ENCODE data around the gene RUNDC1. TPM values are rescaled to one million over a fixed set of nuclear protein-coding genes. Genes with fewer than 3 reads are reported as not detected.
"Not testable (repeated sequence)": the region's sequence is repeated elsewhere in the genome, so short reads cannot be mapped to it uniquely, and the experiment has no call there.

The RUNDC1 gene
- 10.0 TPM for total RNA-seq
- long read RNA-seq, transcript RUNDC1-201 (5 exons, 3,828 nt), result major isoform, 29 of 39 reads
- long read RNA-seq, partial matches to known transcripts, result 6 of 39 reads
- long read RNA-seq, other reads (novel, unspliced or antisense), result 3 of 39 reads

DNA sequence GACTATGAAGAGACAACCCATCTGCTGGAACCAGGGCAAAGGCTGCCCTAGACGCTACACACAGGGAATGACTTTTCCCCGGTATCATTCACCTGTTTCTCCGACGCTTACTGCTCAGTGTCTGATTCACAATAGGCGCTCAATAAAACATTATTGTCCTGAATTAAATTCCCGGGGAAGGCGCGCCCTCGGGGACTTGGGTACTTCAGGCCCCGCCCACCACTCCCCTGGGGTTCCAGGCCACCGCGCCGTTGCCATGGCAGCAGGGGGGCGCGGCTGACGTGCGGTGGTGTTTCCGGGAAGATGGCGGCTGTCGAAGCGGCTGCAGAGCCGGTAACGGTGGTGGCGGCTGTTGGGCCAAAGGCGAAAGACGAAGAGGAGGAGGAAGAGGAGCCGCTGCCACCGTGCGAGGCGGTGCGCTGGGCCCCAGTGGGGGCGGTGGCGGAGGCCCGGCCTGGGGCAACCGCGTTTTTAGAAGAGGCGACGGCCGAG is at the start of gene RUNDC1:
TSS of gene RUNDC1 (plus strand) at position 292 of the 492 bp plus-strand sequence. CDS start at position 304, 12 bp downstream.
- ATAC-seq (ENCODE audit: poor library complexity), result peak; percentile 96
- intact Hi-C loops (cut with DNase I), result no loop called here
- DNase-seq, result peak; percentile 97

GRCh38 chr17:42937712-42938596 is 42.4 kb upstream of the RUNDC1 start:
- intact Hi-C loops (cut with DNase I), result loop anchor here (2.0 kb wide), 1 partner anchor 95 kb away; no protein-coding TSS in a partner anchor
- DNase-seq, result peak; percentile 44
- ATAC-seq (ENCODE audit: poor library complexity), result peak; percentile 75

GRCh38 chr17:42944211-42944610 is 36.2 kb upstream of the RUNDC1 start:
- intact Hi-C loops (cut with DNase I), result no loop called here
- ATAC-seq (ENCODE audit: poor library complexity) (no peak), DNase-seq (no peak)

DNA sequence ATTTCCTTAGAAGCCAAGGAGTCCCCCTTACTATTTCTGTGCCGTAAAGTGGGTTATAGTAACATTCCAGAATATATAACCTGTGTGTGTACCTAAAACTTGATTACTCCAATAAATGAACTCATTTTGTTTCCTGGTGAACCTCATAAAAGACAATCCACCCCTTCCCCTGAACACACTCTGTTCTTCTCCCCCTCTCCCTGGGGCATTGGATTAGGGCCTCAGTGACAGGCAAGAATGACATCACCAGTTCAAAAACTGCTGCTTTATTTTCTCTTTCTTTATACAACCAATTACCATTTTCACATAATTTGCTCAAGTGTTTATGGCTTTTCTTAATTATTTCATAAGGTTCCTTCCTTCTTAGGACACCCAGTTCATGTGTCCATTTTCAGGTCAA is 33.6 kb upstream of the RUNDC1 start:
- ATAC-seq (ENCODE audit: poor library complexity) (no peak), DNase-seq (no peak)
- intact Hi-C loops (cut with DNase I), result no loop called here

DNA sequence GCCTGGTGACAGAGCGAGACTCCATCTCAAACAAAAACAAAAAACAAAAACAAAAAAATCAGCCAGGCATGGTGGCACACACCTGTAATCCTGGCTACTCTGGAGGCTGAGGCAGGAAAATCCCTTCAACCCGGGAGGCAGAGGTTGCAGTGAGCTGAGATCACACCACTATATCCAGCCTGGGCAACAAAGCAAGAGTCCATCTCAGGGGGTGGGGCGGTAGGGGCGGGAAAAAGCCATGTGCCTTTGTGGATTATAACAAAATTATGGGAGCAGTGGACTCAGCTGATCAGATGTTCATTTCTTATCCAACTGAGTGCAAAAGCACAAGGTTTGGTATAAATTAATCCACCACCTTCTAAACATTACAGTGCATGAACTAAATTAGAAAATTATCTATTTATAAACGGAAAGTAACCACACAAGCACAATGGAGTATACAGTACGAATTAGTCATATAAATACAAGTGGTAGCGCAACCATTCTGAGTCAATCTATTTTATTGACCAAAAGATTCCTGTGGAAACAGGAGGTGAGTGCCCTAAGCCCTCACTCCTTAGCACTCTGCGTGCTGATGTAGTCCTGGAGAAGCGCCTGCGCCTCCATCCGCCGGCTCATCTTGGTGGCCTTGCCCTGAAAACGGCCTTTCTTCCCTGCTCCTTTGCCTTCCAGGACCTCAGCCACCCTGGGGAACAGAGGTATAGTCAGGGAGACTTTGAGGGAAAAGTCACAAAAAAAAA is 30.2 kb upstream of the RUNDC1 start:
- DNase-seq (no peak), ATAC-seq (ENCODE audit: poor library complexity) (no peak)
- intact Hi-C loops (cut with DNase I), result no loop called here

DNA sequence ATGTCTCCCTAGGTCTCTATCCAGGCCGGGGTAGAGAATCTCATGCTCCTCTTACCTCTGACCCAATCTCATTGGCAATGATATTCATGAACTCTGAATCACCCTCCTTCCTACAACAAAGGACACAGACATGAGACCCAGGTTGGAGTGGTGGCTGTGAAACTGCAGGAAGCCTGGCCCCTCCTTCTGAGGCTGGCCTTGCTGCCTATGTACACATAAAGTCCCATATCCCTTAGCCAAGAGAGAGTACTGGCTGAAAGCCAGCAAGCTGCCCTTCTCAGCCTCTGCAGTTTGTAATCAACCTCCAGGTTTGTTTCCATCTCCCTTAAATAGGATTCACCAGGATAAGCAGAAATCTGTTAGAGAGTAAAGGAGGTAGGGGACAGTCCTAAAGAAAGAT is 26.7 kb upstream of the RUNDC1 start:
- no peak for DNase-seq
- intact Hi-C loops (cut with DNase I), result no loop called here
- ATAC-seq (ENCODE audit: poor library complexity), result no peak

- intact Hi-C loops (cut with DNase I), result no loop called here
- DNase-seq, result peak; percentile 95
- peak; percentile 98 for ATAC-seq (ENCODE audit: poor library complexity)
Measured at GRCh38 chr17:42964161-42964932, 16.0 kb upstream of the RUNDC1 start, which contains the start of gene AARSD1. Gene AARSD1, minus strand, starts transcription at chr17:42964454. Its CDS starts 14 bp downstream, at chr17:42964440.

- DNase-seq, result no peak
- no peak for ATAC-seq (ENCODE audit: poor library complexity)
- intact Hi-C loops (cut with DNase I), result no loop called here
Measured at GRCh38 chr17:42967925-42968324, 12.4 kb upstream of the RUNDC1 start.

DNA sequence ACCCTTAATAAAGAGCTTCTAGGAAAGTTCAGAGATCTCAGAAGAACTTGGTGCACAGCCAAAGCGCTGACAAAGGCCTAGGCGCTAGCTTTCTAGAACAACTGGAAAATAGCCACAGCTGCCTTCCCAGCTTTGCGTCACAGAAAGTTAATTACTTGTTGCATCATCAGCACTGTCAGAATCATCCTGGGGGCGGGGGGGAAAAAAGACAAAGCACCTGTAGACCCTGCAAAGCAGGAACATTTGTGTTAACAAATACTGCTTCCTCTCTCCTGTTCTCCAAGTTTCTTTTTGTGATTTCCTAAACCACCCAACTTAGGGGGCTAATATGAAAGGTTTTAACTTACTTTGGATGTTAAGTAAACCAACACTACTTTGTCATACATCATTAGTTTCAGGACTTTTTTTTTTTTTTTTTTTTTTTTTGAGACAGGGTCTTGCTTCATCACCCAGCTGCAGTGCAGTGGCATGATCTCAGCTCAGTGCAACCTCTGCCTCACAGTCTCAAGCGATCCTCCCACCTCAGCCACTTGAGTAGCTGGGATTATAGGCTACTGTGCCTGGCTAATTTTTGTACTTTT is 11.3 kb upstream of the RUNDC1 start:
- DNase-seq, result no peak
- intact Hi-C loops (cut with DNase I), result no loop called here
- ATAC-seq (ENCODE audit: poor library complexity), result no peak

- intact Hi-C loops (cut with DNase I), result no loop called here
- ATAC-seq (ENCODE audit: poor library complexity), result no peak
- no peak for DNase-seq
Measured at GRCh38 chr17:42971589-42971988, 8.8 kb upstream of the RUNDC1 start.

GRCh38 chr17:42973323-42973722 is 7.0 kb upstream of the RUNDC1 start:
- ATAC-seq (ENCODE audit: poor library complexity); intact Hi-C loops (cut with DNase I); DNase-seq: not testable (repeated sequence)

DNA sequence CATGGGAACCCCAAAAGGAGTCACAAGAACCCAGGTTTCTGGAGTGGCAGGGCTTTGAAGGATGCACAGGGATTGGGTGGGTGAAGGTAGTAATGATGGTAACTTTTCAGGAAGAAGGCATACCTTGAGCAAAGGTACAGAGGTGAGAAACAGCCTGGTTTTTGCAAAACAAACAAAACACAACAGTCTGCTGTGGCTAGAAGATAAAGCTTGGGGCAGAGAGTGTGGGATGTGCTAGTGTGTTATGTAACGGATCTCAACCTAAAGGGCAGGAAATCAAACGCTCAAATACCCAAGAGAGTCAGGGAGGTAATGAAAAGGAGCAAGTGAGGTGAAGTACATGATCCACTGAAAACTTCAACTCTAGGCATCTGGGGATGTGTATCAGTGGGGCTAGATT is 5.1 kb upstream of the RUNDC1 start:
- intact Hi-C loops (cut with DNase I), result no loop called here
- ATAC-seq (ENCODE audit: poor library complexity) (no peak), DNase-seq (no peak)

DNA sequence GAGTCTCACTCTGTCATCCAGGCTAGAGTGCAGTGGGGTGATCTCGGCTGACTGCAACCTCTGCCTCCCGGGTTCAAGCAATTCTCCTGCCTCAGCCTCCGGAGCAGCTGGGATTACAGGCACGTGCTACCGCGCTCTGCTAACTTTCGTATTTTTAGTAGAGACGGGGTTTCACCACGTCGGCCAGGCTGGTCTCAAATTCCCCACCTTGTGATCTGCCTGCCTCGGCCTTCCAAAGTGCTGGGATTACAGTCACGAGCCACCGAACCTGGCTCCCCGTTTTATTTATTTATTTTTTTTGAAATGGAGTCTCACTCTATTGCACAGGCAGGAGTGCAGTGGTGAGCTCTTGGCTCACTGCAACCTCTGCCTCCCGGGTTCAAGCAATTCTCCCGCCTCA is 4.7 kb upstream of the RUNDC1 start:
- ATAC-seq (ENCODE audit: poor library complexity); intact Hi-C loops (cut with DNase I); DNase-seq: not testable (repeated sequence)

DNA sequence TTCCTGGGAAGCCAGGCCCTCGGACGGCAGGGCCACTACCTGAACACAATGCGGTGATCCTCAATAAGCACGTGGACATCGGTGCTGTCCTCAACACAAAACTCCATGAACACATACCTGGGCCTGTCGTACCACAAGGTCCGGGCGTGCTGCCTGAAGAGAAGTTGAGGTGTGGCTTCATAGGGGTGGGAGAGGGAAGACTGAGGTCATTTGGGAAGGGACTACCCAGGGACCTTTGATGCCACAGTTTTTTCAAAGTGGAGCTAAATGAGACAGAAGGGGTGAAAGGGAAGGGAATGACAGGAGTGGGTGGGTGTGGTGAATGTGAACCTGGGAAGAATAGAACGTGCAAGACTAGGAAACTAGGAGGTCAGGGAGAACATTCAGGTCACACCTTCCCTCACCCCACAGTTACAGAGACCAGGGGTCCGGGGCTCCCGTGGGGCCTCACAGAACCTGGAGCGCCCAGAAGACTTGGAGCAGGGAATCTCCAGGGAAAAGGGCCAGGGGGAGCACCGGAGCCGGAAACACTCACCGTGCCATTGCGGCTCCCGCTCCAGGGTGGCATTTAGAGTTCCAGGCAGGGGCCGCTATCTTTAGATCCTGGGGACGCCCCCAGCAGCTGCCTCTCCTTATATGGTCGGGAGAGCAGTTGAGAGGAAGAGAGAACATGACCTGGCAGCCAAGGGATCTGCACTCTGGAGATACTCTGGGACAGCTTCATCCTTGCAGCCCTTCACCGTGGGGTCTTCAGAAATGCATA is 673 bp upstream of the RUNDC1 start, which contains the start of gene PTGES3L:
TSS of gene PTGES3L (minus strand) at position 570 of the 763 bp plus-strand sequence. CDS start at position 543, 27 bp downstream.
- ATAC-seq (ENCODE audit: poor library complexity), result peak; percentile 85
- peak; percentile 70 for DNase-seq
- intact Hi-C loops (cut with DNase I), result no loop called here

GRCh38 chr17:42980766-42981397 is 517 bp downstream of the RUNDC1 start:
- intact Hi-C loops (cut with DNase I), result no loop called here
- peak; percentile 52 for DNase-seq
- ATAC-seq (ENCODE audit: poor library complexity), result peak; percentile 61

DNA sequence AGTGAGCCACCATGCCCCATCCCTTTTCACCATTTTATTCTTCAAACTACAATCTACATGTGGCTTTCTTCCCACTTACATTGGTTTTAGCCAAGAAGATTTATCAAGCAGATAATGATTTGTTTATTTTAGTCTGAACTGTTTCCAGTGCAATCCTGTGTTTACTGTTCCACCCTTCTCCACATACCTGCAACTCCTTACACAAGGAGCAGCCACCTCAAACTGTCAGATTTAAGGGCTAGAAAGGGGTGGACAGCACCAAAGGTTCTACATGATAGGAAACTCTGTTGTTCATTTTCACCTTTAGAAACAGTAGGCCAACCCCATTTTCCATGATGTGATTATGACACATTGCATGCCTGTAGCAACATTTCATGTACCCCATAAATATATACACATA is 1.9 kb downstream of the RUNDC1 start:
- ATAC-seq (ENCODE audit: poor library complexity), result no peak
- intact Hi-C loops (cut with DNase I), result no loop called here
- DNase-seq, result no peak

- no peak for DNase-seq
- no peak for ATAC-seq (ENCODE audit: poor library complexity)
- intact Hi-C loops (cut with DNase I), result no loop called here
Measured at GRCh38 chr17:42985225-42985624, 4.9 kb downstream of the RUNDC1 start.

Measured in Right ventricle myocardium superior (tissue), 1 donor.